Measurements from ENCODE around the gene SEC31A.
"Not testable (repeated sequence)": the region's sequence is repeated elsewhere in the genome, so short reads cannot be mapped to it uniquely, and the experiment has no call there.

Gene SEC31A

GRCh38 chr4:82833696-82834313, 57.1 kb downstream of the SEC31A start:
- DNase-seq, result no peak

GRCh38 chr4:82833060-82833459, 57.9 kb downstream of the SEC31A start:
- DNase-seq, result not testable (repeated sequence)

GRCh38 chr4:82825425-82825824, 65.5 kb downstream of the SEC31A start:
- DNase-seq, result no peak

- no peak for DNase-seq
Observed at GRCh38 chr4:82823062-82823461, 67.9 kb downstream of the SEC31A start.

- DNase-seq, result no peak
Observed at GRCh38 chr4:82820689-82821088, 70.3 kb downstream of the SEC31A start.

GRCh38 chr4:82818664-82819662, 72.0 kb downstream of the SEC31A start:
- no peak for DNase-seq

- DNase-seq, result not testable (repeated sequence)
Observed at GRCh38 chr4:82816874-82817273, 74.1 kb downstream of the SEC31A start.

GRCh38 chr4:82814034-82814433, 76.9 kb downstream of the SEC31A start:
- DNase-seq, result no peak

GRCh38 chr4:82811838-82812341, 79.1 kb downstream of the SEC31A start:
- no peak for DNase-seq

- DNase-seq, result no peak
Observed at GRCh38 chr4:82811392-82811791, 79.6 kb downstream of the SEC31A start.

- no peak for DNase-seq
Observed at GRCh38 chr4:82810176-82810575, 80.8 kb downstream of the SEC31A start.

GRCh38 chr4:82809619-82810018, 81.3 kb downstream of the SEC31A start:
- no peak for DNase-seq

GRCh38 chr4:82803746-82804145, 87.2 kb downstream of the SEC31A start:
- DNase-seq, result no peak

GRCh38 chr4:82802911-82803310, 88.0 kb downstream of the SEC31A start:
- DNase-seq, result no peak

GRCh38 chr4:82801910-82802521, 88.9 kb downstream of the SEC31A start:
- DNase-seq, result no peak

- no peak for DNase-seq
Observed at GRCh38 chr4:82799006-82799881, 91.7 kb downstream of the SEC31A start.

GRCh38 chr4:82798168-82799005, 92.6 kb downstream of the SEC31A start, which contains the start of gene SCD5:
Gene SCD5 (minus strand): TSS chr4:82798796. CDS start chr4:82798537, 259 bp downstream.
- peak; percentile 49 for DNase-seq

- no peak for DNase-seq
Observed at GRCh38 chr4:82797405-82798111, 93.4 kb downstream of the SEC31A start.

GRCh38 chr4:82797040-82797404, 93.9 kb downstream of the SEC31A start:
- DNase-seq, result no peak

- DNase-seq, result no peak
Observed at GRCh38 chr4:82792912-82793649, 97.9 kb downstream of the SEC31A start.

Data from activated gamma-delta T cell (primary cell).